DMS114 treated with DMSO at 0.1 percent for 48 hours (cell line): ENCODE results near the gene PKP3.
"Not testable (repeated sequence)": the region's sequence is repeated elsewhere in the genome, so short reads cannot be mapped to it uniquely, and the experiment has no call there.

Source experiments
- DNase-seq: peaks from one replicate; lab custom pipeline; 2025; ENCODE audit not compliant: unreplicated experiment; lab: John Stamatoyannopoulos, UW

The PKP3 gene

GRCh38 chr11:376531-377173 lies 17.4 kb upstream of the PKP3 start:
- DNase-seq, result no peak

DNA sequence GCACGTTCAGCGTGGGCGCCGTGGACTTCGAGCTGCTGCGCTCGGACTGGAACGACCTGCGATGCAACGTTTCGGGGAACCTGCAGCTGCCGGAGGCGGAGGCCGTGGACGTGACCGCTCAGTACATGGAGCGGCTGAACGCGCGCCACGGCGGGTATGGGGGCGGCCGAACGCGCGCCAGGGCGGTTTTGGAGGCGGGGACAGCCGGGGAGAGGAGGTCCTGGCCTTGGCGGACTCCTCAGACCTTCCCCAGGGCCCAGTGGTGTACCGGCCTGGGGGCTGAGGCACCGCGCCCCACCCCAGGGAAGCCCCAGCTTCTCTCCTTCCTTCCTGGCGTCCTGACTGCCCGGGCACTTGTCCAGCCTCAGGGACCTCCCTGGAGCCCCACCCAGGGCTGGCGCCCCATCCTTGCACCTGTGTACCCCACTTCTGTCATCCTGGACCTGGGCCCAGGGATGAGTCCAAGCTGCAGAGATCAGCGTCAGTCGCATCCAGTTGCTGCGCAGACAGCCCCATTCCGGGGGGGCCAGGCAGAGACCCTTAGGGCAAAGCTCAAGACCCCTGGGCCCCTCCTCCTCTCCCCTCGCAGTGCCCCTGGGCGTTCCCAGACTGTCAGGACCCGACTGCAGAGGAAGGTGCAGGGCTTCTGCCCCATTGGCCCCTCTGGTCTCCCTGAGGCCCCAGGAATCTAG lies 16.7 kb upstream of the PKP3 start:
- no peak for DNase-seq

GRCh38 chr11:377883-378500 lies 16.0 kb upstream of the PKP3 start:
- no peak for DNase-seq

DNA sequence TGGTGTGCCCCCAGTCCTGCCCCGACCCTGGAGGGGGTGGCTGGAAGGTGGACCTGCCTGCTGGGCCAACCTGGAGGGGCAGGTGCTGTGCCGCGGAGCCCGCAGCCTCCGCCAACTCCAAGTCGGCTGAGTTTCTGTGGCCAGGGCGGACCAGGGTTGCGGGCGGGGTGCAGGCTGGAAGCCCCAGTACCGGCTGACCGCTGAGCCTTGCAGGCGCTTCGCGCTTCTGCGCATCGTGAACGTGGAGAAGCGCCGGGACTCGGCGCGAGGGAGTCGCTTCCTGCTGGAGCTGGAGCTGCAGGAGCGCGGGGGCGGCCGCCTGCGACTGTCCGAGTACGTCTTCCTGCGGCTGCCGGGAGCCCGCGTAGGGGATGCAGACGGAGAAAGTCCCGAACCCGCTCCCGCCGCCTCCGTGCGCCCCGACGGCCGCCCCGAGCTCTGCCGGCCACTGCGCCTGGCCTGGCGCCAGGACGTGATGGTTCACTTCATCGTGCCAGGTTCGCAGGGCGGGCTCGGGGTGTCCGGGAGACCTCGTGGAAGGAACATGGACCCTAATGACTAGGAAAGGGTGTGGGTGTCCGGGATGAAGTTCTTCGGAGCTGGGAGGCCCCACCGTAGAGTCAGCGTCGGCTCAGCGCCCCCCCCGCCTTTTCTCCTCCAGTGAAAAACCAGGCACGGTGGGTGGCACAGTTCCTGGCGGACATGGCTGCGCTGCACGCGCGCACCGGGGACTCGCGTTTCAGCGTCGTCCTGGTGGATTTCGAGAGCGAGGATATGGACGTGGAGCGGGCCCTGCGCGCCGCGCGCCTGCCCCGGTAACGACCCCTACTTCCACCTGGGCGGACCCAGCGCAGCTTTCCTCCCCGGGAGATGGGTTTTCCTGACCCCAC lies 14.6 kb upstream of the PKP3 start:
- no peak for DNase-seq

DNA sequence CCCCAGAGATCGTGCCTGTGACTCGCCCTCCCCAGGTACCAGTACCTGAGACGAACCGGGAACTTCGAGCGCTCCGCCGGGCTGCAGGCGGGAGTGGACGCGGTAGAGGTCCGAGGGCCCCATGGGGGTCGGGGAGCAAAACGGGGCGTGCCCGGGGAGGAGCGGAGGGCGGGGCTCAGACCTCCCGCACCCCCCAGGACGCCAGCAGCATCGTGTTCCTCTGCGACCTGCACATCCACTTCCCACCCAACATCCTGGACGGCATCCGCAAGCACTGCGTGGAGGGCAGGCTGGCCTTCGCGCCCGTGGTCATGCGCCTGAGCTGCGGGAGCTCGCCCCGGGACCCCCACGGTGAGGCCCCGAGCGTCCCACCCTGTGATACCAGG lies 13.9 kb upstream of the PKP3 start:
- no peak for DNase-seq

GRCh38 chr11:380491-380890 lies 13.5 kb upstream of the PKP3 start:
- no peak for DNase-seq

- DNase-seq, result no peak
These were observed 13.0 kb upstream of the PKP3 start for GRCh38 chr11:380996-381395.

GRCh38 chr11:381501-382072 lies 12.4 kb upstream of the PKP3 start:
- DNase-seq, result no peak

DNA sequence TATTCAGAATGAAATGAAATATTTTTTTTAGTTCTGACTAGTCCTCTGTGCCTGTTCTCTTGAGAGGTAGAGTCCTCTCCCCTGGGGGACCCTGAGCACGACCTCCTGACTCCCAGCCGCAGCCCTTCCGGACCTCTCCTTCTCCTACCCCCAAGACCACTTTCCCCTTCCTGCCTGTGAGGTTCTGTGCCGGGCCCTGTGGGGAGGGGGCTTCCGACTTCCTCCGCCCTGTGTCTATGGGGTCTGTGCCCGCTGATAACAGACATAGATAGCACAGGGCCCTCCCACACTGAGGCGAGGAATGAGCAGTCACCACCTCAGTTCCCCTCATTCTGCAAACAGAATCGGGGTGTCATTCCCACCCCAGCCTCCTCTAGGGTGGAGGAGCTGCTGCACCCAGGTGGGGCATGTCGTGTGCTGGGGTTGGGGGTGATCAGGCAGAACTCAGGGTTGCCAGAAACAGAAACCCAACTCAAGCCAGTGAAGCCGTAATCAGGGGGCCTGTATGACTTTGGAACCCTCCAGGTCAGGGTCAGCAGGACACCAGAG lies 11.9 kb upstream of the PKP3 start:
- DNase-seq, result no peak

DNA sequence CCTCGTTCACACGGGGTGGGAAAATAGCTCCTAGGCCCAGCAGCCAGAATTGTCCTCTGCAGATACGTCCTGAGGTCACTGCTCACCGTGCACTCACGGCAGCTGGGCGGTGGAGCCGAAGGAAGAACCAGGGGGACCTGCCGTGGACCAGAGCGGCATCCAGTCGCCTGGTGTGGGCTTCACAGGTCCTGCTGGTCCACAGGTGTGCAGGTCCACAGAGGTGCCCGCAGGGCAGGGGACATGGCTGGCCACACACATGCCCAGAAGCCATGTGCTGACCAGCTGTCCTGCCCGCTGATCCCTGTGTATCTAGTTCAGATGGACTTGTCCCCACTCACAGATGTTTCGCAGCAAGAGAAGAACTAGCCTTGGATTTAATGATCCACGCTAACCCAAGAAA lies 10.6 kb upstream of the PKP3 start:
- no peak for DNase-seq

DNA sequence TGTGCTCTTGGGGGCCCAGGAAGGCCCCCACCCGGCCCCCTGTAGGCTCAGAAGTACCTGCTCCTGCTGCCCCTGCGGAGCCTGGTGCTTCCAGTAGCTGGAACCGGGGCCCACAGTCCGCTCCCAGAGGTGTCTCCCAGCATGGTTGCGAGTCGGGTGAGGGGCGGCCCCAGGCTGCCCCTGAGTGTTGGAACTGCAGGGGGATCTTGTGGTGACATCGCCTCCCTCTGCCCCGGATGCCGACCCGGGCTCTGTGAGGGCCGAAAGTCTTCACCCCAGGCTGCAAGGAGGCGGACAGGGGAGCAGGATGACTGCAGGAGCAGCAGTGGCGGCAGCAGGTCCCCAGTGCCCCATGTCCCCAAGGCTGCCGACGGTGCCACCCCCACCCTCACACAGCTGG lies 9.5 kb upstream of the PKP3 start:
- no peak for DNase-seq

GRCh38 chr11:385594-386351 lies 8.2 kb upstream of the PKP3 start:
- DNase-seq, result no peak

- DNase-seq, result no peak
These were observed 7.5 kb upstream of the PKP3 start for GRCh38 chr11:386483-386882.

DNA sequence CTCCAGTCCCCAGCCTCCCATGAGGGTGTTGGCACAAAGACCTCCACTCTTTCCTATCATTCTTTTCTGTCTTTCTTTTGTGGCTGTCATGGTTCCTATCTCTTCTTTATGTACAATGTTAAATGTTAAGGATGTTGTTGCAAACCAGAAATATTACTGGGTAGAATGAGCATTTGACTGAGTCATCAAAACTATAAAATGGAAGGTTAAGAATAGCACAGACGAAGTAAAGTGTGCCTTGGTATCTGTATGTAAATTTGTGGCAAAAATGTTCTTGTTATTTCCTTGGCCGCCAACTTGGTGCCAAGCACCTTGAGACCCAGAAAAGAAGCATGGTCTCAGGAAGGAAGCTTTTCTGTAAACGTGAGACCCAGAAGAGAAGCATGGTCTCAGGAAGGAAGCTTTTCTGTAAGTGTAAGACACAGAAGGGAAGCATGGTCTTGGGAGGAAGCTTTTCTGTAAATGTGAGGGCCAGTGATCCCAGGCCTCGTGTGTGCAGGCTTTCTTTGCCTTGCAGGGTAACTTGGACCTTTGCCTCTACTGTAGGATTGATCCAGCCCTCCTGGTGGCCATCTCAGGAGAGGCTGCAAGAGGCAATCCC lies 6.7 kb upstream of the PKP3 start:
- no peak for DNase-seq

DNA sequence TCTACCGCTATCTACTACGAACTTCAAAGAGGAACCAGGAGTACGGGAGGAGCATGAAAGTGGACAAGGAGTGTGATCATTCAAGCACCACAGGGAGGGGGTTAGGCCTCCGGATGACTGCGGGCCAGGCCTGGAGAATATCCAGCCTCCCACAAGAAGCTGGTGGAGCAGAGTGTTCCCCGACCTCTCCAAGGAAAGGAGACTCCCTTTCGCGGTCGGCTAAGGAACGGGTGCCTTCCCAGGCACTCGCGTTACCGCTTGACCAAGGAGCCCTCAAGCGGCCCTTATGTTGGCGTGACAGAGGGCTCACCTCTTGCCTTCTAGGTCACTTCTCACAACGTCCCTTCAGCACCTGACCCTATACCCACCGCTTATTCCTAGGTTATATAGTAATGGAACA lies 4.6 kb upstream of the PKP3 start:
- not testable (repeated sequence) for DNase-seq

- DNase-seq, result no peak
These were observed 3.8 kb upstream of the PKP3 start for GRCh38 chr11:390175-390574.

DNA sequence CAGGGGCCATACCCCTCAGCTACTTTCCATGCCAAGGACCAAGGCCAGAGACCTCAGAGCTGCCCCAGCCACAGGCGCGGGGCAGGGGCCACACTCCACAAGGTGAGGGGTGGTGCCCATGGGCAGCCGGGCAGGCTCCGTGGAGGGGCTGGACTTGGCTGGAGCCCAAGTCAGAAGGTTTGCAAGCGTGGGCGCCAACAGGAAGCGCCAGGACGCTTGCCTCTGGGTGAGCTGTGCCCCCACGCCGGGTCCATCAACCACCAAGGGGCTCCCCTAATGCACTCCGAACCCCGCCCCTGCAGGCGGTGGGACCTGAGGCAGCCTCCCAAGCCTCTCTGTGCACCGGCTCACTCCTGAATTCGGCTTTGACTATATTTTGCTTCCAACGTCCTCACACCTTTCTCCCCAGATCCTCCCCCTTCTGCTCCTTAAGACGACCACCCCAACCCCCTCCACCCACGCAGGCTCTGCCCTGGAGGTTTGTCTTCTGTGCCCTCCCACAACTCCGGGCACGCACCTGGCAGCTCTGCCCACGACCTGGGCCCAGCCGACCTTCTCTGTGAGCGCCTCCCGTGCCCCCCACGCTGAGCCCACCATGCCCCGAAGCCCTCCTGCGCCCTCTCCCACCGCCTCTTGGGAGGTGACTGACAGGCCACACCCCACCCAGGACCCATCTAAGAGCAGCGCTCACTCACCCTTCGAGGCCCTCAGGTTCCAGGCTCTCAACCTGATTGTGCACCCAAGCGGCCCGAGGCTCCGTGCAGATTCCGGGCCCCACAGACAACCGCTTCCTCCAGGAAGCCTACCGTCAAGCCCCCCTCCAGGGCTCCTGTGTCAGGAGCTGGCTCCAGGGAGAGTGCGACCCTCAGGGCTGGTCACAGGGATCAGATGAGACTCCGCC lies 2.6 kb upstream of the PKP3 start:
- DNase-seq, result no peak

DNA sequence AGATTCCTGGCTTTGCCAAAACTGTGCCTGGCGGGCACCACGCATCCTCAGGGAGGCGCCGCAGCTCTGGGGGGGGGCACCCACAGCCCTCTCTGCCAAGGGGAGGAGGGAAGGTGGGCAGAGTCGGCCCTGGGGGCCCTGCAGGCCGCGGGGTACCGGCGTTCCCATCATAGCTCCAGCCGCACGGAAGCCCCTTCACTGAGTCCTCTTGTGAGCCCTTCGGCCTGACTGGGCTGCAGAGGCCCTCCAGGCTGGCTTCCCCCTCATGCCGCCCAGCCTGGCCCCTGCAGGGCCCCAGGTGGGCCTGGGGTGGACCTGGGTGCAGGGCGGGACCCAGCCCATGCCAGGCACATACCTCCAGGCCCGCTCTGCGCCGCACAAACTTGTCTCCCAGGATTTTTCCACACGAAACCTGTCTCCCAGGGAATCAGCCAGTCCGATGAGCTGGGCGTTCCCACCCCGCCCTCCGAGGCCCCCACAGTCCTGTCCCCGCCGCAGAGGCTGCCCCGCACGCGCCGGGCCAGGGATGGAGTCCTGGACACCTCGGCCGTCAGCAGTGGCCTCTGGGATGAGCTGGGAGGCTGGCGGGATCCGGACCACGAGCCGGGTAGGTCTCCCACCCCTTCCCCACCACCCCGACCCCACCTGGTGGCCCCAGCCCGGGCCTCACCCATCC lies 1.8 kb upstream of the PKP3 start:
- no peak for DNase-seq
